K562 (cell line): Measurements from ENCODE around the gene NUCB2.

ENCODE experiments used
- HDGF ChIP-seq: fragments of 450-650 bp; IDR thresholded peaks from 2 replicates; pipeline ENCODE4 v1.6.1; 2016
- HMG20B ChIP-seq: fragments of 250-450 bp; sonication (Bioruptor Pico); IDR thresholded peaks from 2 replicates; pipeline ENCODE4 v1.5.0; 2021; ENCODE audit warnings: mild to moderate bottlenecking
- HNRNPUL1 ChIP-seq: fragments of 200-400 bp; formaldehyde crosslinking; IDR thresholded peaks from 2 replicates; pipeline ENCODE4 v1.6.1; 2017; ENCODE audit warnings: low read length
- MAFF ChIP-seq: IDR thresholded peaks from 2 replicates; pipeline ENCODE4 v1.6.1; 2012; ENCODE audit warnings: low read length, improper control_type of control experiment
- POLR2A ChIP-seq: fragments of 450-650 bp; conservative IDR thresholded peaks from 2 replicates; pipeline ENCODE4 v1.6.1; 2016
- SIX5 ChIP-seq, 2 experiments: IDR thresholded peaks; 2 replicates each; pipeline ENCODE4 v1.6.1; 2011; ENCODE audit warnings: low read length in 2 of 2, borderline replicate concordance in 1 of 2, low read depth in 1 of 2, mild to moderate bottlenecking in 1 of 2, moderate library complexity in 1 of 2; ENCODE audit not compliant: insufficient read depth in 1 of 2
- TF ChIP-seq, protein P1 (sequence below), 3 experiments: IDR thresholded peaks in 2 of 3; conservative IDR thresholded peaks in 1 of 3; 2 replicates each; pipeline ENCODE4 v1.5.1; 2011 to 2012; ENCODE audit warnings: low read length in 3 of 3, mild to moderate bottlenecking in 3 of 3, control low read depth in 2 of 3, improper control_type of control experiment in 1 of 3, inconsistent platforms in 1 of 3, low read depth in 1 of 3, mixed read lengths in 1 of 3, moderate library complexity in 1 of 3; ENCODE audit not compliant: insufficient read depth in 2 of 3
- TF ChIP-seq, protein P2 (sequence below): fragments of 200-600 bp; sonication (generic); IDR thresholded peaks from one replicate; pipeline ENCODE4 v1.6.1; 2012; ENCODE audit warnings: mild to moderate bottlenecking, low read depth, low read length, inconsistent platforms

DNA sequence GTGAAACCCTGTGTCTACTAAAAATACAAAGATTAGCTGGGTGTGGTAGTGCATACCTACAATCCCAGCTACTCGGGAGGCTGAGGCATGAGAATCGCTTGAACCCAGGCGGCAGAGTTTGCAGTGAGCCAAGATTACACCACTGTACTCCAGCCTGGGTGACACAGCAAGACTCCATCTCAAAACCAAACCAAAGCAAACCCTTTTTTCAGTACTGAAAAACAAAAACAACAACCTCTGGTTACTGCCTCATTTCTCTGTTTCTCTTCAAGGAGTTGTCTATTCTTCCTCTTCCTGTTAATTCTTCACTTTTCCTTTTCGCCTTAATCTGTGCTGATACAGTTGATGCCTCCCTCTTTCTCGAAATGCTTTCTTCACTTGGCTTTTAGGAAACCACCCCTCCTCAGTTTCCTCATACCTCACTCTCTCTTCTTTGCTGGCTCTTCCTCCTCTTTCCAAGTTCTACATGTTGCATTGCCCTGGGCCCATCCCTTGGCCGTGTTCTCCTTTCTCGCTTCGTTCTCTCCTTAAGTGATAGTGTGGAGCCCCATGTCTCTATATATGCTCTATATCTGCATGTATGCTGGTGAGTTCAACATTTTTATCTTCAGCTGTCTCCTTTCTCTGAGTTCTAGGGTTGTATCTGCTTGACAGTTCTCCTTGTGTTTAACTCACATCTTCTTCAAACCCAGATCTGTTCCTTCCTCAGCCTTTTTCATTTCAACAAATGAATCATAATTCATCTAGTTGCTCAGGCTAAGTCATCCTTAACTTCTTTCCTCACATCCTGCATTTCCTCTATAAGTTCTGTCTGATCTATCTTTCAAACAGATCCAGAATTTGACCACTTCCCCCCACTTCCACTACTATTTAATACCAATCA lies 37.1 kb downstream of the NUCB2 start:
- TF ChIP-seq POLR2A (no peak), MAFF (no peak), HNRNPUL1 (no peak), HDGF (no peak), HMG20B (CRISPR knock-in tag) (no peak), SIX5 (IDR thresholded peaks at IDR 0.05; ENCODE audit: borderline replicate concordance in 1 of 2, insufficient read depth in 1 of 2, low read depth in 1 of 2, low read length in 2 of 2) (no peak)
- TF ChIP-seq, protein P1, sequence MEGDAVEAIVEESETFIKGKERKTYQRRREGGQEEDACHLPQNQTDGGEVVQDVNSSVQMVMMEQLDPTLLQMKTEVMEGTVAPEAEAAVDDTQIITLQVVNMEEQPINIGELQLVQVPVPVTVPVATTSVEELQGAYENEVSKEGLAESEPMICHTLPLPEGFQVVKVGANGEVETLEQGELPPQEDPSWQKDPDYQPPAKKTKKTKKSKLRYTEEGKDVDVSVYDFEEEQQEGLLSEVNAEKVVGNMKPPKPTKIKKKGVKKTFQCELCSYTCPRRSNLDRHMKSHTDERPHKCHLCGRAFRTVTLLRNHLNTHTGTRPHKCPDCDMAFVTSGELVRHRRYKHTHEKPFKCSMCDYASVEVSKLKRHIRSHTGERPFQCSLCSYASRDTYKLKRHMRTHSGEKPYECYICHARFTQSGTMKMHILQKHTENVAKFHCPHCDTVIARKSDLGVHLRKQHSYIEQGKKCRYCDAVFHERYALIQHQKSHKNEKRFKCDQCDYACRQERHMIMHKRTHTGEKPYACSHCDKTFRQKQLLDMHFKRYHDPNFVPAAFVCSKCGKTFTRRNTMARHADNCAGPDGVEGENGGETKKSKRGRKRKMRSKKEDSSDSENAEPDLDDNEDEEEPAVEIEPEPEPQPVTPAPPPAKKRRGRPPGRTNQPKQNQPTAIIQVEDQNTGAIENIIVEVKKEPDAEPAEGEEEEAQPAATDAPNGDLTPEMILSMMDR (IDR thresholded peaks at IDR 0.05 in 2 of 3, conservative IDR thresholded peaks at IDR 0.05 in 1 of 3; ENCODE audit: insufficient read depth in 2 of 3, low read depth in 1 of 3, low read length in 3 of 3), result no peak
- TF ChIP-seq, protein P2, sequence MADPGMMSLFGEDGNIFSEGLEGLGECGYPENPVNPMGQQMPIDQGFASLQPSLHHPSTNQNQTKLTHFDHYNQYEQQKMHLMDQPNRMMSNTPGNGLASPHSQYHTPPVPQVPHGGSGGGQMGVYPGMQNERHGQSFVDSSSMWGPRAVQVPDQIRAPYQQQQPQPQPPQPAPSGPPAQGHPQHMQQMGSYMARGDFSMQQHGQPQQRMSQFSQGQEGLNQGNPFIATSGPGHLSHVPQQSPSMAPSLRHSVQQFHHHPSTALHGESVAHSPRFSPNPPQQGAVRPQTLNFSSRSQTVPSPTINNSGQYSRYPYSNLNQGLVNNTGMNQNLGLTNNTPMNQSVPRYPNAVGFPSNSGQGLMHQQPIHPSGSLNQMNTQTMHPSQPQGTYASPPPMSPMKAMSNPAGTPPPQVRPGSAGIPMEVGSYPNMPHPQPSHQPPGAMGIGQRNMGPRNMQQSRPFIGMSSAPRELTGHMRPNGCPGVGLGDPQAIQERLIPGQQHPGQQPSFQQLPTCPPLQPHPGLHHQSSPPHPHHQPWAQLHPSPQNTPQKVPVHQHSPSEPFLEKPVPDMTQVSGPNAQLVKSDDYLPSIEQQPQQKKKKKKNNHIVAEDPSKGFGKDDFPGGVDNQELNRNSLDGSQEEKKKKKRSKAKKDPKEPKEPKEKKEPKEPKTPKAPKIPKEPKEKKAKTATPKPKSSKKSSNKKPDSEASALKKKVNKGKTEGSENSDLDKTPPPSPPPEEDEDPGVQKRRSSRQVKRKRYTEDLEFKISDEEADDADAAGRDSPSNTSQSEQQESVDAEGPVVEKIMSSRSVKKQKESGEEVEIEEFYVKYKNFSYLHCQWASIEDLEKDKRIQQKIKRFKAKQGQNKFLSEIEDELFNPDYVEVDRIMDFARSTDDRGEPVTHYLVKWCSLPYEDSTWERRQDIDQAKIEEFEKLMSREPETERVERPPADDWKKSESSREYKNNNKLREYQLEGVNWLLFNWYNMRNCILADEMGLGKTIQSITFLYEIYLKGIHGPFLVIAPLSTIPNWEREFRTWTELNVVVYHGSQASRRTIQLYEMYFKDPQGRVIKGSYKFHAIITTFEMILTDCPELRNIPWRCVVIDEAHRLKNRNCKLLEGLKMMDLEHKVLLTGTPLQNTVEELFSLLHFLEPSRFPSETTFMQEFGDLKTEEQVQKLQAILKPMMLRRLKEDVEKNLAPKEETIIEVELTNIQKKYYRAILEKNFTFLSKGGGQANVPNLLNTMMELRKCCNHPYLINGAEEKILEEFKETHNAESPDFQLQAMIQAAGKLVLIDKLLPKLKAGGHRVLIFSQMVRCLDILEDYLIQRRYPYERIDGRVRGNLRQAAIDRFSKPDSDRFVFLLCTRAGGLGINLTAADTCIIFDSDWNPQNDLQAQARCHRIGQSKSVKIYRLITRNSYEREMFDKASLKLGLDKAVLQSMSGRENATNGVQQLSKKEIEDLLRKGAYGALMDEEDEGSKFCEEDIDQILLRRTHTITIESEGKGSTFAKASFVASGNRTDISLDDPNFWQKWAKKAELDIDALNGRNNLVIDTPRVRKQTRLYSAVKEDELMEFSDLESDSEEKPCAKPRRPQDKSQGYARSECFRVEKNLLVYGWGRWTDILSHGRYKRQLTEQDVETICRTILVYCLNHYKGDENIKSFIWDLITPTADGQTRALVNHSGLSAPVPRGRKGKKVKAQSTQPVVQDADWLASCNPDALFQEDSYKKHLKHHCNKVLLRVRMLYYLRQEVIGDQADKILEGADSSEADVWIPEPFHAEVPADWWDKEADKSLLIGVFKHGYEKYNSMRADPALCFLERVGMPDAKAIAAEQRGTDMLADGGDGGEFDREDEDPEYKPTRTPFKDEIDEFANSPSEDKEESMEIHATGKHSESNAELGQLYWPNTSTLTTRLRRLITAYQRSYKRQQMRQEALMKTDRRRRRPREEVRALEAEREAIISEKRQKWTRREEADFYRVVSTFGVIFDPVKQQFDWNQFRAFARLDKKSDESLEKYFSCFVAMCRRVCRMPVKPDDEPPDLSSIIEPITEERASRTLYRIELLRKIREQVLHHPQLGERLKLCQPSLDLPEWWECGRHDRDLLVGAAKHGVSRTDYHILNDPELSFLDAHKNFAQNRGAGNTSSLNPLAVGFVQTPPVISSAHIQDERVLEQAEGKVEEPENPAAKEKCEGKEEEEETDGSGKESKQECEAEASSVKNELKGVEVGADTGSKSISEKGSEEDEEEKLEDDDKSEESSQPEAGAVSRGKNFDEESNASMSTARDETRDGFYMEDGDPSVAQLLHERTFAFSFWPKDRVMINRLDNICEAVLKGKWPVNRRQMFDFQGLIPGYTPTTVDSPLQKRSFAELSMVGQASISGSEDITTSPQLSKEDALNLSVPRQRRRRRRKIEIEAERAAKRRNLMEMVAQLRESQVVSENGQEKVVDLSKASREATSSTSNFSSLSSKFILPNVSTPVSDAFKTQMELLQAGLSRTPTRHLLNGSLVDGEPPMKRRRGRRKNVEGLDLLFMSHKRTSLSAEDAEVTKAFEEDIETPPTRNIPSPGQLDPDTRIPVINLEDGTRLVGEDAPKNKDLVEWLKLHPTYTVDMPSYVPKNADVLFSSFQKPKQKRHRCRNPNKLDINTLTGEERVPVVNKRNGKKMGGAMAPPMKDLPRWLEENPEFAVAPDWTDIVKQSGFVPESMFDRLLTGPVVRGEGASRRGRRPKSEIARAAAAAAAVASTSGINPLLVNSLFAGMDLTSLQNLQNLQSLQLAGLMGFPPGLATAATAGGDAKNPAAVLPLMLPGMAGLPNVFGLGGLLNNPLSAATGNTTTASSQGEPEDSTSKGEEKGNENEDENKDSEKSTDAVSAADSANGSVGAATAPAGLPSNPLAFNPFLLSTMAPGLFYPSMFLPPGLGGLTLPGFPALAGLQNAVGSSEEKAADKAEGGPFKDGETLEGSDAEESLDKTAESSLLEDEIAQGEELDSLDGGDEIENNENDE, result no peak
